Measurements from ENCODE around the gene AIP.

AIP gene

DNA sequence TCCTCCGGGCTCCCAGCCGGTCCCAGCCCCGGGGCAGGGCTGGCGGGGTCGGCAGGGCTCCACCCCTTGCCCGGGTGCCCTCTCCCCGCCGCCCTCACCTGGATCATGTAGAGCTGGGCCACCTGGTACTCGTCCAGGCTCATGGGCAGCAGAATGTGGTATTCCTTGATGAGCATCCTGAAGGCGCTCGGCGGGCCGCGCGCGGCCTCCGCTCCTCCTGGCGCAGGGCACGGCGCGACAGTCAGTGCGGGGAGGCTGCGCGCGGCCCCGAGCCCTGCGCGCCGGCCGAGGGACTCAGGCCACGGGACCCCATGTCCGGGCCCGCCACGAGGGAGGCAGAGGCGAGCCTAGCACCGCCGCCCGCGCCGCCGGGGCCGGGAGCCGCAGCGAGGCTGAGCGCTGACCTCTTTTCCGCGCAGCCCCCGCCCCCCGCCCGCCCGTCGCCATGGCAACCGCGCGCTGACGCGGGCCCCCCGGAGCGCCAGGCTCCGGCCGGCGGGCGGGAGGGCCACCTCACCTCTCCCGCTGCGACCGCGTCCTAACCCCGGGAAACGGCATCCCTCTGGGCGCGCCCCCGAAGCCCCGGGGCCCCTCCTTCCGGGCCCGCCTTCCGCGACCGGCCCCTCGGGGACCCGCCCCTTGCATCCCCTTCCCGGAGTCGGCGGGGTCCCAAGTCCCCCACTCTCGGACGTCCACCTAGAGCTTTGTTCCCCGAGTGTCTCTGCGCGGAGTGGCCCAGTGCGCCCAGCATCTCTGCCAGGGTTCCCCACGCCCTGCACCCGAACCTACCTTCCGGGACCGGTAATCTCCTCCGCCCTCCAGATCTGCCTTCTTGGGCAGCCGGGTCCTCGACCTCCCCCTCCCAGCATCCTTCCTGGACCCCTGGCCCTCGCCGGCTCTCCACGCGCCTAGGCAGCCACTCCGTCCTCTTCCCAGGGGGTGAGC is 21.5 kb downstream of the AIP start:
- H3K4me3 ChIP-seq (ENCODE audit: low read length) = peak overlapping the region; percentile 76
- DNase-seq (ENCODE audit: low read depth) = no peak
- TF ChIP-seq, protein P1, sequence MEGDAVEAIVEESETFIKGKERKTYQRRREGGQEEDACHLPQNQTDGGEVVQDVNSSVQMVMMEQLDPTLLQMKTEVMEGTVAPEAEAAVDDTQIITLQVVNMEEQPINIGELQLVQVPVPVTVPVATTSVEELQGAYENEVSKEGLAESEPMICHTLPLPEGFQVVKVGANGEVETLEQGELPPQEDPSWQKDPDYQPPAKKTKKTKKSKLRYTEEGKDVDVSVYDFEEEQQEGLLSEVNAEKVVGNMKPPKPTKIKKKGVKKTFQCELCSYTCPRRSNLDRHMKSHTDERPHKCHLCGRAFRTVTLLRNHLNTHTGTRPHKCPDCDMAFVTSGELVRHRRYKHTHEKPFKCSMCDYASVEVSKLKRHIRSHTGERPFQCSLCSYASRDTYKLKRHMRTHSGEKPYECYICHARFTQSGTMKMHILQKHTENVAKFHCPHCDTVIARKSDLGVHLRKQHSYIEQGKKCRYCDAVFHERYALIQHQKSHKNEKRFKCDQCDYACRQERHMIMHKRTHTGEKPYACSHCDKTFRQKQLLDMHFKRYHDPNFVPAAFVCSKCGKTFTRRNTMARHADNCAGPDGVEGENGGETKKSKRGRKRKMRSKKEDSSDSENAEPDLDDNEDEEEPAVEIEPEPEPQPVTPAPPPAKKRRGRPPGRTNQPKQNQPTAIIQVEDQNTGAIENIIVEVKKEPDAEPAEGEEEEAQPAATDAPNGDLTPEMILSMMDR (conservative IDR thresholded peaks at IDR 0.05; ENCODE audit: low read length) = no peak

DNA sequence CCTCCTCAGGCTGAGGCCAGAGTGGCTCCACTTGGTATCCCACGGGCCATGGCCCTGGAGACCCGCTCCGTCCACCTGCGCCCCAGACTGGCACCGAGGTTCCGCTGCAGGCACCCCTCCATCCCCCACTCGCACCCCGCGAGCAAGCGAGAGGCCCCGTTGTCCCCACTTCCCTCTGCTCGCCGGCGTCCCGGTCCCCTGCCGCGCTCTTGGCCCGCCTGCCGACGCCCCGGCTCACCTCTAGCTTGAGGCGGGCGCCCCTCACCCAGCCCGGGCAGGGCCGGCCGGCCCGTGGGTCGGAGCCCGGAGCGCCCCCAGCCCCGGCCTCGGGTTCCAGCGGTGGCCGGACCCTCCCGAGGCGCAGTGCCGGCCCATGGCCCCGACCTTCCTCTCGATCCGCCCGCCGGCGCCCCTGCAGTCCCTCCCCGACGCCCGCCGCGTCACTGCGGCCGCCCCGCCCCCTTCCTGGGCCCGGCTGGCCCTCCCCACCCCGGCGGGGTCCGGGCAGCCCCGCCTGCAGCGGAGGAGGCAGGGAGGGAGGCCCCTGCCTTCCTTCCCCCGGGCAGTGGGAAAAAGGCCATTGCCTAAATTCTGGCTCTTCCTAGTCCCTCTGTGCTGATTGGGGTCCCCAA is 22.2 kb downstream of the AIP start, which contains the start of gene PITPNM1:
TSS of gene PITPNM1 (minus strand) at position 414 of the 632 bp plus-strand sequence. CDS start 1,183 bp downstream, outside the sequence.
- TF ChIP-seq, protein P1 (conservative IDR thresholded peaks at IDR 0.05; ENCODE audit: low read length) = no peak
- peak; percentile 29 for DNase-seq (ENCODE audit: low read depth)
- H3K4me3 ChIP-seq (ENCODE audit: low read length) = peak within 1 kb of the TSS; percentile 76

DNA sequence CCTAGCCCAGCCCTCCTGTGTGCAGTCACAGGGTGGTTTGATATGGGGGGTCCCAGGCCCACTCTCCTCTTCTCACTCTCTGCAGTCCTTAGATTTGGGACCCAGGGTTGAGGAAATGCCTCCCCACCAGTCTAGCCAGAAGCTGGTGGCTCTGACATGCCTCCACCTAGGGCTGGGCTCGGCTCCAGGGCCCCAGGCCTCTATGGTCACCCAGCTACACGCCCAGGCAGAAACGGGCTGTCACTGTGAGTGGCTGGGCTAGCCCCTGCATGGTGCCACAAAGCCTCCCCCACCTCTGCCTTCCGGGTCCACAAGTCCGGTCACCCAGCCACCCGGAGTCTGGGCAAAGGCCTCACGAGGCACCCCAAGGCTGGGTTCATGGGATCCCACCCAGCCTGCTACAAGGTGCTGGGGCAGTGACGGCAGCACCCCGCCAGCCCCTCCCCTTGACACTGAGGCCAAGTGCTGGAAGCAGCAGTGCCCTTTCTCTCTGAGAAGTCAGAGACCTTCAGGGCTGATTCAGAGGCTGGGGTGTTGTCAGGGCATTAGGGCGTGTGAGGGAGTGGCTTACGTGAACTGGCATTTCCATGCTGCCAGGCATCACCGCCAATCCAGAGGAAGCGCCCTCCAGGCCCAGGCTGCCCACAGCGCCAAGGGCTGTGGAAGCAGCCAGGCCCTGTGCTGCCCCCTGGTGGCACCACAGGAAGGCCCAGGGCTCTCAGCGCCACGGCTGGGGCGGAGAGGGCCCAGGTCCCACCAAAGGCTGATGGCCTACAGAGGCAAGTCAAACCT is 23.0 kb downstream of the AIP start:
- peak; percentile 93 for DNase-seq (ENCODE audit: low read depth)
- TF ChIP-seq, protein P1 (conservative IDR thresholded peaks at IDR 0.05; ENCODE audit: low read length) = peak; percentile 83
- peak overlapping the region; percentile 45 for H3K4me3 ChIP-seq (ENCODE audit: low read length)

DNA sequence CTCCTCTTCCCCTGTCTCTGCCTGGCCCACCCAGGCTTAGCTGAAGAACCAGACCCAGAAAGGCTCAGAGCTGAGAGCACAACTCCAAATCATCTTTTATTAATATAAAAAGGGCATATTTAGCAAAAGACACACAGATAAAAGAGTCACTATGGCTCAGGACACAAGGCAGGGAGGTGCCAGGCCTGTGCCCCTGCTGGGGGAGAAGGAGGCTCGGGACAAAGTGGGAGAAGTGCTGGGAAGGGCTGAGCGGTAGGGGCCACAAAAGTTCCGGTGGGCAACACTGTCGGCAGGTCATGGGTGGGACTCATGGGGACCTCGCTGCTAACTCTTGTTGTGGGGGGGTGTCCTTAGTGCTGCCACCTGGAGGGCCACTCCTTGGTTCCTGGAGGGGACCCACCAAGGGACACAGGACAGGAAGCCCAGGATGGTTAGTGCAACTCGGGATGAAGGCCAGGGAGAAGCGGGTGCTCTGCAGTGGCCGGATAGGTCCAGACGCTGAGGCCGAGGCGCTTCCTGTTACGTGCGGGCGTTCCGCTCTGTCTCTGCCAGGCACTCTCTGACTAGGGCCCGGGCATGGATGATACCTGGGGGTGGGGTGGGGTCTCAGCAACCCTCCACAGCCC is 23.7 kb downstream of the AIP start:
- TF ChIP-seq, protein P1 (conservative IDR thresholded peaks at IDR 0.05; ENCODE audit: low read length) = no peak
- no peak for DNase-seq (ENCODE audit: low read depth)
- H3K4me3 ChIP-seq (ENCODE audit: low read length) = no peak overlapping the region; the same call in 1 of the 2 replicates

DNA sequence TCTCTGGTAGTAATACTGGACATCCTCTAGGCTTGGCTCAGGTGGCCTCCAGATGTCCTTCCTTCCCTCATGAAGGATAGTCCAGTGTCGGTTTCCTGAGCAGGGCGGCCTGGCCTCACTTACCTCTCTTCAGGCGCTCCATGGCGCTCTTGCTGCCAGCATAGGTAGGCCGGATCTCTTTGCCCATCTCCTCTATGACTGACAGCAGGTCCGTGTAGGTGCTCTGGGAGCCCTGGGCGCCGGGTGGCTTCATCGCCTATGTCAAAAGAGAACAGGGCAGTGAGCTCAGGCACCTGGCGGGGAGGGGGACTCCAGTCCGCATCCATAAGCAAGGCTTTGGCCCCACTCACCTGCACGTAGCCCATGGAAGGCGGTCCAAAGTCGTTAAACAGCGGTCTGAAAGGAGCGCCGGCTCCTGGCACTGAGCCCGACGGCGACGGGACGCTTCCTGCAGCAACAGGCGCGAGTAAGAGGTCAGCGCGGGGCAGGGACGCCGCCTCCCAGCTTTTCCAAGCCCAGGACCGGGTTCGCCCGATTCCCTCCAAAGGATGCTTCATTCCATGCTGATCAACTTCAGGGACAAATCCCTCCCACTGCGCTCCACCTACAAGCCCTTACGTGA is 24.5 kb downstream of the AIP start:
- TF ChIP-seq, protein P1 (conservative IDR thresholded peaks at IDR 0.05; ENCODE audit: low read length) = no peak
- H3K4me3 ChIP-seq (ENCODE audit: low read length) = peak overlapping the region; percentile 77
- DNase-seq (ENCODE audit: low read depth) = peak; percentile 64

DNA sequence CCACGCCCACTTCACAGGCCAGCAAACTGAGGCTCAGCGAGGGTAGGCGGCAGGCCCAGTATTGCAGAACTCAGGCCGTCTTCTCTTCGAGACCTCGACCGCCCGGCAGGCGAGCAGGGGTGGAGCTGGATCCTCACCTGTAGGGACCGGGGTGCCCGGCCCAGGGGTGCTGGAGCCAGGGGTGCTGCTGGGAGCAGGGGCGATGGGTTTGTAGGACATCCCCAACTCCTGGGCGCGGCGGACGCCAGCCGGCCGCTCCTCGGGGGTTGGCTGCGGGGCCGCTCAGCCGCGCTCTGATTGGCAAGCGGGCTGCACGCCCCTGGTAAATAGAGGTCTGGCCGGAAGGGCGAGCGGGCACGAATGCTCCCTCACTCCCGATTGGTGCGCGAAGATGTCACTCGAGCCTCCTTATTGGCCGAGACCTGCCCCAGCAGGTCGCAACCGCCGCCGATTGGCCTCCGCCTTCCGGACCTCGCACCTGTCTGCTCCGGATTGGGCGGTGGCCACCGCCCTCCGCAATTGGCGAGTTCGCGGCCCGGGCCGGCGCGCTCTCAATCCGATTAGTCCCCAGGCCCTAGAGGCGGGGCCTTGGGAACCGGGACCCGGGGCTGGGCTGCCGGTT is 25.1 kb downstream of the AIP start, which contains the start of gene CDK2AP2:
TSS of gene CDK2AP2 (minus strand) at position 299 of the 622 bp plus-strand sequence. CDS start at position 219, 80 bp downstream.
- TF ChIP-seq, protein P1 (conservative IDR thresholded peaks at IDR 0.05; ENCODE audit: low read length) = no peak
- peak within 1 kb of the TSS; percentile 84 for H3K4me3 ChIP-seq (ENCODE audit: low read length)
- DNase-seq (ENCODE audit: low read depth) = peak; percentile 100
